NCI-H2196 treated with DMSO at 0.1 percent for 48 hours (cell line): Measurements from ENCODE around the gene WNK1.
"Not testable (repeated sequence)": the region's sequence is repeated elsewhere in the genome, so short reads cannot be mapped to it uniquely, and the experiment has no call there.

Experiments
- DNase-seq: peaks from one replicate; lab custom pipeline; 2025; ENCODE audit not compliant: unreplicated experiment; lab: John Stamatoyannopoulos, UW

WNK1 gene

GRCh38 chr12:740921-741320, 11.5 kb upstream of the WNK1 start:
- DNase-seq, result no peak

DNA sequence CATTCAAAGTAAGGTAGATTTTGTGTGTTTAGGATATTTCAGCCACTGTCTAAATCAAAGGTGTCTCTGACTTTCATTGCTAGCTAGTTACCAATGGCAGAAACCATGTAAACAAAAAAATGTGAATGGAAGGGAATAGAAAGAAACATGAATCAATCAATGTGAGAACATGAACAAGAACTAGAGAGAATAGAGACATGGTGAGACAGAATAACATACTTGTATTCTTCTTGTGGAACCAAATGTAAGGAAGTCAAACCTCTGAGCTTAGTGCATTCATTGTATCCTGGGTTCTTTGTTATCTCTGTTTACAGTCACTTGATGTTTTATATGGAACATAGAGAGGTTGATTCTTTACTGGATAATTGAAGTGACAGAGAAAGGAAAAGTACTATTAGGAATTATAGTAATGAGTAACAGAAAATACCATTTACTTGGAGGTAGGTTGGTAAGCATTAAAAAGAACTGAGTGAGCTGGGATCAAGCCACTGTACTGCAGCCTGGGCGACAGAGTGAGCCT, 2.6 kb upstream of the WNK1 start:
- no peak for DNase-seq

- no peak for DNase-seq
These were observed 1.8 kb upstream of the WNK1 start for GRCh38 chr12:750366-751191.

DNA sequence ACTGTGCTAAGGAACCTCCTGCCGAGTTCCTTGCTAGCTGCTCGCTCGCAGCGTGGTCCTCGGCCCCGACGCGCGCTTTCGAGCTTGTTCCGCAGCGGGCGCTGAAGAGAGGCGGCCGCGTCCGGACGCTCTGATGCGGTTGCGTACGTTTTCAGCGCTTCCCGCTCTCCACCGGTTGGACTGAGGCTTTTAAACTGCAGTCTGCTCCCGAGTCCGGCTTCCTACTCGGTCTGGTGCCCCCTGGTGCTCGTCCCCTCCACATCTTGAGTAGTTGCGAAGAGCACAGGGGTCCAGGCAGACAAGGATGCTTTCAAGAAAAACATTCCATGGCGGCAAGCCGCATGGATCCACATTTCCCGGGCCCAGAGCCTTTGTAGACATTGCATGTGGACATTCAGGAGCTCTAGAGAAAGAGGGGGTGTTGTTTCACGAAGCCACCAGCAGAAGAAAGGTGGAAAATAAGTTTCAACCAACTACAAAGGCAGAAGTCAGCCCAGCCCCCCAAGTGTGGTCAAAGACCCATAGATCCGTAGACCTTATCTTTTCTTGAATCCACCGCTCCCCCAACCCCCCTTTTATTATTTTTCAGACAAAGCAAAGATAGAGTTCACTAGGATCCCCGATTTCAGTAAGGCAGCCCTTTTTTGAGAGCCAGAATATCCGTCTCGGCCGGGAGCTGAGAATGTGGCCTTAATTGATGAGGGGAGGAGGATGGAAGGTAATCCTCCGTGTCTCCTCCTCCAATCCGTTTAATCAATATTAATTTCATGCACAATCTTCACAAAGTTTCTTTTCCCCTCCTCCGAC, 984 bp upstream of the WNK1 start:
- peak; percentile 64 for DNase-seq

- DNase-seq, result no peak
These were observed 574 bp downstream of the WNK1 start for GRCh38 chr12:752695-753610.

DNA sequence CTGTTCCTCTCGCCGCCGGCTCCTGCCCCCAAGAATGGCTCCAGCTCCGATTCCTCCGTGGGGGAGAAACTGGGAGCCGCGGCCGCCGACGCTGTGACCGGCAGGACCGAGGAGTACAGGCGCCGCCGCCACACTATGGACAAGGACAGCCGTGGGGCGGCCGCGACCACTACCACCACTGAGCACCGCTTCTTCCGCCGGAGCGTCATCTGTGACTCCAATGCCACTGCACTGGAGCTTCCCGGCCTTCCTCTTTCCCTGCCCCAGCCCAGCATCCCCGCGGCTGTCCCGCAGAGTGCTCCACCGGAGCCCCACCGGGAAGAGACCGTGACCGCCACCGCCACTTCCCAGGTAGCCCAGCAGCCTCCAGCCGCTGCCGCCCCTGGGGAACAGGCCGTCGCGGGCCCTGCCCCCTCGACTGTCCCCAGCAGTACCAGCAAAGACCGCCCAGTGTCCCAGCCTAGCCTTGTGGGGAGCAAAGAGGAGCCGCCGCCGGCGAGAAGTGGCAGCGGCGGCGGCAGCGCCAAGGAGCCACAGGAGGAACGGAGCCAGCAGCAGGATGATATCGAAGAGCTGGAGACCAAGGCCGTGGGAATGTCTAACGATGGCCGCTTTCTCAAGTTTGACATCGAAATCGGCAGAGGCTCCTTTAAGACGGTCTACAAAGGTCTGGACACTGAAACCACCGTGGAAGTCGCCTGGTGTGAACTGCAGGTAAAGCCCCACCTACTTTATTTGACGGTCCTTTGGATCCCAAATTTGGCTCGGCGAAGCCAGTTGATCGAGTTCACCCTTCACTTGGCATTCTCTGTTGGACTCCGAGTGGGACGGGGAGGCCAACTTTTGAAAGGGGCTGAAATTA, 1.5 kb downstream of the WNK1 start:
- DNase-seq, result no peak

DNA sequence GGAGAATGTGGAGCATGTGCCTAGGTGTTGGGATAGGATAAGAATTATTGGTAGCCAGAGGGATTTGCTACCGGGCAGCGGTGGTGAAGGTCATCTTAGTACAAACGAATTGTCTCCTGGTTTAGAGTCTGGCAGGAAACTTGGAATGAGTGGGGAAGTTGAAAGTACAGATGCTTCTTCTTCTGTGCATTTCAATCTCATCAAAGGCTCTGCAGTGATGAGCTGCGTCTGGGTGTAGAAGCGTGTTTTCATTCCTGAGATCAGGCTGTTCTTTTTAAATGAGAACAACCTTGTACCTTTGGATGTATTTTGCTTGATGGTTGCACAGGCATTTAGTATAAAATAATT, 2.1 kb downstream of the WNK1 start:
- no peak for DNase-seq

- DNase-seq, result no peak
These were observed 2.6 kb downstream of the WNK1 start for GRCh38 chr12:754851-755562.

DNA sequence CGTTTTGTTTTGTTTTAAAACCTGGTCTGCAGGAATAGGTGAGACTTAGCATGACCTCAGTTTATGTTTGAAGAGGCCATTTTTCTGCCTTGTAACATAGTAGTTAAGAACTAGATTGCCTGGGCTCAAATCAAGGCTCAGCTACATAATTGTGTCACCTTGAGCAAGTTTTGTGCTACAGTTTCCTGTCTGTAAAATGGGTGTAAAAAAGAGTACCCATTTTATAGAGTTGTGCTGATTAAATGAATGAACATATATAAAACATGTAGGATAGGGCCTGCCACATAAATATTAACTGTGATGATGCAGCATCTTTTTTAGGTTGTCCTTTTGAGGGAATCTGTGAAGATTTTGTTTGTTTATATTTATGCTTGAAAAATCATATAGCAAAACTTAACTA, 7.2 kb downstream of the WNK1 start:
- DNase-seq, result no peak

- DNase-seq, result no peak
These were observed 8.9 kb downstream of the WNK1 start for GRCh38 chr12:761256-761655.

- DNase-seq, result no peak
These were observed 13.5 kb downstream of the WNK1 start for GRCh38 chr12:765840-766239.

DNA sequence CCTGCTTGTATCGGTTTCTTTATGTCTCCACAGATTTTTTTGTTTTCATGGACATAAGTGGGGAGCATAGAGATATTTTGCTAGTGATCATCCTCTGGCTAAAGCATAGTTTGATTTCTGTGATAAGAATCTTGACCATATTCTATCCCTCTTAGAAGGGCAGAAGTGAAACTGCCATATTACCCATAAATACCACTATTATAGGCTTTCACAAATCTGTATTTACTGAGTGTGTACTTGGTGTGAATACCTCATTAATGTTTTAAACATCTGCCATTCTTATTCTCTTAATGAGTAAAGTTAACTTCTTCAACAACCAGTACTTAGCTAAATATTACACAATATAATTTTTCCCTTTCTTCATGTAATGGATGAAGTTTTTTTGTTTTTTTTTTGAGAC, 16.1 kb downstream of the WNK1 start:
- DNase-seq, result no peak

DNA sequence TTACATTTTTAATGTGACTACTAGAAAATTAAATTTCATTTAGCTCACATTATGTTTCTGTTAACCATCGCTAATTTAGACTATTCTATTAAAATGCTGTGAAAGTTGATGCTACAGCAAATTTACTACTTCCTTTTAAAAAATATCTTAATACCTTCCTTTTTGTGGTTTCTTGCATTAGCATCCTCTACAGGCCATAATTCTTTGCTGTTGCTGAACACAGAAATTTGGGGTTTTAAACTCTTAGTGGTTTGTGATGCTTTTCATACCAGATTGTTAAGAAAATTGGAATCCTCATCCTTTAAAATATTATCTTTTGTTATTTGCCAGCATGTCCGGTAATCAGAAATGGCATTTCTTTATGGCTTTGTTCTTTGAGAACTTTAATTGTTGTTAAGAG, 18.1 kb downstream of the WNK1 start:
- DNase-seq, result no peak

GRCh38 chr12:772056-772697, 19.8 kb downstream of the WNK1 start:
- no peak for DNase-seq

DNA sequence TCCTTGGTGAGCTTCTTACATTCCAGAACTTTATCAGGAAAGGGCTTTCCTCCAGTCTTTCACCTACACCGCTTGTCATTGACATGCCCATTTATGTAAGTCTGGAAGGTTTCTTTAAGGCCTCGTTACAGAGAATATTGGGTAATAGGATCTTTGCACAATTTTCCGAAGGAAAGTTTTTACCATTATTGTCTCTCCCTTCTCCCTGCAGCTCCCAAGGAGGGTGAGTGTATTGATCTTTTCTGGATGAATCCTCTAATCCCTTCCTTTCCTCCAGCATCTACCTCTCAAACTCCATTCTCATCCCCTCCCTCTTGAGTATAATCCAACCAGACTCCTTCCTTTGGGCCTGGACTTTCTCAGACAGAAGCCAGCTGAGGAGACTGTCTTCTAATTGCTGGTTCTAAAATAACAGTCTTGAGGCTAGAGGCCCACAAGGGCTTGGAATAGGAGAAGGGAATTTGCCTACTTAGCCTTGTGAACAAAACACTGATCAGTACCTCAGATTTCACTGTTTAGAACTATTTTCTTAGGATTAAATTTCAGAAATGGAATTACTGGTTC, 21.8 kb downstream of the WNK1 start:
- DNase-seq, result no peak

DNA sequence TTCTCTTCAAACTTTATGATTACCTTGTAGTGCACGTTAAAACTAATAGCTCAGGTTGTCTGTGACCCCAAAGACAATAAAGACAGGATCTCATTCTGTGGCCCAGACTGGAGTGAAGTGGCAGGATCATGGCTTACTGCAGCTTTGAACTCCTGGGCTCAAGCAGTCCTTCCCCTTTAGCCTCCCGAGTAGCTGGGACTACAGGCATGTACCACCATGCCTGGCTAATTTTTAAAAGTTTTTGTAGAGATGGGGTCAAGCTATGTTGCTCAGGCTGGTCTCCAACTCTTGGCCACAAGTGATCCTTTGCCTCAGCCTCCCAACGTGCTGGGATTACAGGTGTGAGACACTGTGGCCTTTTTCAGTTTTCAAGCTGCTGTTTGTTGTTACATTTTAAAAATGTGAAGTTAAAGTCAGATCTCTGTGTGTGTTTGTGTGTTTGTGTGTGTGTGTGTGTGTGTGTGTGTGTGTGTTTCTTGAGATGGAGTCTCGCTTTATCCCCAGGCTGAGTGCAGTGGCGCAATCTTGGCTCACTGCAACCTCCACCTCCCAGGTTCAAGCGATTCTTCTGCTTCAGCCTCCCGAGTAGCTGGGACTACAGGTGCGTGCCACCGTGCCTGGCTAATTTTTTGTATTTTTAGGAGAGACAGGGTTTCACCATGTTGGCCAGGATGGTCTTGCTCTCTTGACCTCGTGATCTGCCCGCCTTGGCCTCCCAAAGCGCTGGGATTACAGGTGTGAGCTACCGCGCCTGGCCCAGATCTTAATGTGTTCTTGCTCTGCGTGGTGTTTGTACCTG, 23.8 kb downstream of the WNK1 start:
- not testable (repeated sequence) for DNase-seq

- DNase-seq, result not testable (repeated sequence)
These were observed 24.5 kb downstream of the WNK1 start for GRCh38 chr12:776772-777373.
